ENCODE results near the gene CFAP100. TPM values are rescaled to one million over a fixed set of nuclear protein-coding genes. Genes with fewer than 3 reads are reported as not detected.

Gene CFAP100
- total RNA-seq, 4 donors from 2014 or later = 0.98 to 2.8 TPM; not detected in 2

DNA sequence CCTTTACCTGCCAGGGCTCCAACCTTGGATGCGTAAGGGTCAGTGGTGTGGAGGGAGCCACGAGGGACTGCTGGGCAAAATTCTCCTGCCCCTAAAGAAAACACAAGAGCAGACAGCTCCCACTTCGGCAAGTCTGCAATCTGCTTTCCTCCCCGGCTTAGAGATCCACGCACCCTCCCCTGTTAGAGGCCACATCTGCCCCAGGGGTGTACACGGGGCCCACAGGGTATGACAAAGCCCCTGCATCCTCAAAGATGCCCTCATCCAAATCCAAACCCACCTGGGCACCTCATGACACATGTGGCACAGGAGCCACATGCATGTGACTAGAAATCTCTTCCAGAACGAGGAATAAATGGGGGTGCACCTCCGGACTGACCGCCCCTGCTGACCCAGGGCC lies 55.5 kb downstream of the CFAP100 start:
- intact Hi-C loops (cut with DNase I; ENCODE audit: low total_unique reads) = no loop called here
- TF ChIP-seq, protein P1, sequence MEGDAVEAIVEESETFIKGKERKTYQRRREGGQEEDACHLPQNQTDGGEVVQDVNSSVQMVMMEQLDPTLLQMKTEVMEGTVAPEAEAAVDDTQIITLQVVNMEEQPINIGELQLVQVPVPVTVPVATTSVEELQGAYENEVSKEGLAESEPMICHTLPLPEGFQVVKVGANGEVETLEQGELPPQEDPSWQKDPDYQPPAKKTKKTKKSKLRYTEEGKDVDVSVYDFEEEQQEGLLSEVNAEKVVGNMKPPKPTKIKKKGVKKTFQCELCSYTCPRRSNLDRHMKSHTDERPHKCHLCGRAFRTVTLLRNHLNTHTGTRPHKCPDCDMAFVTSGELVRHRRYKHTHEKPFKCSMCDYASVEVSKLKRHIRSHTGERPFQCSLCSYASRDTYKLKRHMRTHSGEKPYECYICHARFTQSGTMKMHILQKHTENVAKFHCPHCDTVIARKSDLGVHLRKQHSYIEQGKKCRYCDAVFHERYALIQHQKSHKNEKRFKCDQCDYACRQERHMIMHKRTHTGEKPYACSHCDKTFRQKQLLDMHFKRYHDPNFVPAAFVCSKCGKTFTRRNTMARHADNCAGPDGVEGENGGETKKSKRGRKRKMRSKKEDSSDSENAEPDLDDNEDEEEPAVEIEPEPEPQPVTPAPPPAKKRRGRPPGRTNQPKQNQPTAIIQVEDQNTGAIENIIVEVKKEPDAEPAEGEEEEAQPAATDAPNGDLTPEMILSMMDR (IDR thresholded peaks at IDR 0.05) = no peak
- TF ChIP-seq POLR2A (IDR thresholded peaks at IDR 0.05) = no peak
- Histone ChIP-seq H3K9me3 (no peaks in the 10 kb centered on the region), H3K36me3 (no peaks in the 10 kb centered on the region), H3K4me3 (no peak overlapping the region), H3K27me3 (no peaks in the 10 kb centered on the region), H3K27ac (no peak overlapping the region), H3K4me1 (no peaks in the 10 kb centered on the region)
- DNase-seq = no peak

DNA sequence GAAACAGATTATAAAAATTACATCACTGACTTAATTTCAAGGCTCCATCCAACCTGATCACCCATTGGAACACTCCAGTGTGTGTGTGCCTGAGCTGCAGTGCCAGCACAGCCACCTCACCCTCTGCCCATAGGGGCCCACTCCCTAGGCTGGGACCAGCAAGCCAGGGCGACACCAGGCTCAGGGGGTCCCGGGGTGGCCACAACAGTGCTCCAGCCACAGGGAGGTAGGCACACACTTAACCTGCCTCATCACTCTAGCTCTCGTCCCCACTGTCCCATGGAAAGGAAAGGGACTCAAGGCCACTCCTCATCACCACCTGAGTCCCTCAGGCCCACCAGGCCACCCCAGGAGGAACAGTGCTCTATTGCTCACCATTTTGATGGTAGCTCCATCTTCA lies 56.0 kb downstream of the CFAP100 start:
- DNase-seq = no peak

DNA sequence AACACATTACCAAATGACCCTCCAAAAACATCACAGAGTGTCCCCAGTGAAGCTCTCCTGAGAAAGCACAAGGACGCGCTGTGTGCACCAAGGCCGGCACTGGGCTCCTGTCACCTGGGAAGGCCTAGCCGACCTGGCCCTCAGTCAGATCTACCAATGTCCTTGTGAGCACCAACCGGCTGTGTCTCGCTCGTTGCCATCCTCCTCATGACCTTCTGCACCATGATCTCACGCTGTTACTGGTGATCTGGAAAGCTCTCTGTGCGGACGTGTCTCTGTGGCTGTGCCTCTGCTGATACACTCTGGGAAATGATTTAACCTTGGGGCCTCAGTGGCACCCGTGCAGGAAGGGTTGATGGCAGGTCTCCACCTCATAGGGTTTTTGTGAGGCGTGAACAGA lies 56.8 kb downstream of the CFAP100 start:
- no peak for TF ChIP-seq POLR2A (IDR thresholded peaks at IDR 0.05)
- TF ChIP-seq, protein P1 (IDR thresholded peaks at IDR 0.05) = no peak
- Histone ChIP-seq H3K27me3 (no peaks in the 10 kb centered on the region), H3K4me3 (no peak overlapping the region), H3K9me3 (no peaks in the 10 kb centered on the region), H3K4me1 (no peaks in the 10 kb centered on the region), H3K36me3 (no peaks in the 10 kb centered on the region), H3K27ac (no peak overlapping the region)
- DNase-seq = no peak
- intact Hi-C loops (cut with DNase I; ENCODE audit: low total_unique reads) = no loop called here

More for the DNA sequence above, 56.0 kb downstream of the CFAP100 start:
- H3K9me3 ChIP-seq = no peaks in the 10 kb centered on the region
- intact Hi-C loops (cut with DNase I; ENCODE audit: low total_unique reads) = no loop called here
- H3K4me1 ChIP-seq = no peaks in the 10 kb centered on the region
- no peaks in the 10 kb centered on the region for H3K27me3 ChIP-seq
- no peaks in the 10 kb centered on the region for H3K36me3 ChIP-seq
- TF ChIP-seq, protein P1 (IDR thresholded peaks at IDR 0.05) = no peak
- no peak for TF ChIP-seq POLR2A (IDR thresholded peaks at IDR 0.05)
- no peak overlapping the region for H3K27ac ChIP-seq
- H3K4me3 ChIP-seq = no peak overlapping the region

- Histone ChIP-seq H3K27me3 (no peaks in the 10 kb centered on the region), H3K9me3 (no peaks in the 10 kb centered on the region), H3K4me1 (no peaks in the 10 kb centered on the region), H3K36me3 (no peaks in the 10 kb centered on the region), H3K4me3 (no peak overlapping the region), H3K27ac (no peak overlapping the region)
- DNase-seq = no peak
- intact Hi-C loops (cut with DNase I; ENCODE audit: low total_unique reads) = no loop called here
- TF ChIP-seq, protein P1 (IDR thresholded peaks at IDR 0.05) = no peak
- TF ChIP-seq POLR2A (IDR thresholded peaks at IDR 0.05) = no peak
Observed at GRCh38 chr3:126452213-126452612, 57.5 kb downstream of the CFAP100 start.

GRCh38 chr3:126454025-126454424 lies 59.3 kb downstream of the CFAP100 start:
- no peak overlapping the region for H3K27ac ChIP-seq
- TF ChIP-seq POLR2A (IDR thresholded peaks at IDR 0.05) = no peak
- TF ChIP-seq, protein P1 (IDR thresholded peaks at IDR 0.05) = no peak
- H3K4me1 ChIP-seq = no peaks in the 10 kb centered on the region
- H3K27me3 ChIP-seq = no peaks in the 10 kb centered on the region
- no peak overlapping the region for H3K4me3 ChIP-seq
- intact Hi-C loops (cut with DNase I; ENCODE audit: low total_unique reads) = no loop called here
- no peak for DNase-seq
- H3K9me3 ChIP-seq = no peaks in the 10 kb centered on the region
- no peaks in the 10 kb centered on the region for H3K36me3 ChIP-seq
